Middle frontal gyrus (tissue), 1 donor: ENCODE measurements around the gene CCNL2.
"Not testable (repeated sequence)": the region's sequence is repeated elsewhere in the genome, so short reads cannot be mapped to it uniquely, and the experiment has no call there.

Source experiments
- DNase-seq: peaks from one replicate; pipeline ENCODE4 v3.0.0-alpha.2; 2015; ENCODE audit warnings: low spot score; ENCODE audit errors: extremely low spot score

CCNL2 gene

GRCh38 chr1:1399872-1400575 lies 889 bp upstream of the CCNL2 start:
- no peak for DNase-seq

DNA sequence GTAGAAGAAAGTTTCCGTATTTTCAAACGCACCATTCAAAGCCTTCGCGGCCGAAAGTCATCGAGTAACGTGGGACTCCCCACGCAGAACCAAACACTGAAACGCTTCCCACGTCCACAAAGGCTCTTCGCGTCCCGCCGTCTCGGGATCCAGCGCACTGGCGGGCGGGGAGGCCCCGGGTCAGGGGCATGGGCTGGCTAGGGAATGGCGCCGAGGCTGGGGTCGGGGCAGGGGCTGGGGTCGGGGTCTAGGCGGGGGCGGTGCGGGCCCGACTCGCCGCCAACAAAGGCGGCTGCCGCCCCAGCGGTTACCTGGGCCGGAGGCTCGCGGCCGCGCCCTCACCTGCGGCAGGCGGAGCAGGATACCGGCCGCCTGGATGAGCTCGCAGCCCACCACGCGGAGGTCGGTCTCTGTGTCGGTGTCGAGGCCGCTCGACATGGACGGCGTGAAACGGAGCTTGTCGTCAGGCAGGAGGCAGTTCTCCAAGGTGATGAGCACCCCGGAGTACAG lies 403 bp downstream of the CCNL2 start:
- DNase-seq: no peak

- DNase-seq: no peak
Observed at GRCh38 chr1:1397839-1398523, 1.2 kb downstream of the CCNL2 start.

DNA sequence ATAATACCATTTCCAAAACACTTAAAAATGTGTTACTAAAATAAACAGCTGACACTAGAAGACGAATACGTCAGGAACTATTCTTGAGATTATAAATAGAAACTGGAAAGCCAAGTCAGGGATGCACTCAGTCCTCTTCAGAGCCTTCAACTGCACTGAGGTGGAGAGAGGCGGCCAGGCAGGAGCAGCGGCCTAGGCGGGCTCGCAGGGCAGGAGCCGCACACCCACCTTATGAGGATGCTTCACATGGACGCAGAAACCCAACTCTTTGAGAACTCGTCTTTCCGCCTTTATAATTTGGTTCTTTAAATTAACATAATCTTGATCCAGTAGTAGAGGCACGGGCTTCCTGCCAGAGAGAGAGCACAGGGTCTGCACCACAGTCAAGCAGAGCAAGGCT lies 4.0 kb downstream of the CCNL2 start:
- DNase-seq: no peak

DNA sequence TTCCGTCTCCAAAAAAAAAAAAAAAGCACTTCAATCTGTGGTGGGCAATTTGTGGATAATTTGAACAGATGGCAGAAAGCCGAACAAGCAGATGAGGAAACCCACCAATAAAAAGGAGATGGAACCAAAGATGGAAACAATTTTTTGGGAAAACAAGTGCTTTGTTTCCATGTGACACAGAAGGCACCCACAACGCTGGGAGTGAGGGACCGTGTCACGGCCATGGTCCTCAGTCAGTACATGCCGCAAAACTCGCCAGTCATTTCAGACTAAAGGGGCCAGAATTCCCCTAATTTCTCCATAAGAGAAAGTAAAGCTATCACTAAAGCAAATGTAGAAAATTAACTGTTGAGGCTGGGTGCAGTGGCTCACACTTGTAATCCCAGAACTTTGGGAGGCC lies 5.0 kb downstream of the CCNL2 start:
- no peak for DNase-seq

- no peak for DNase-seq
Observed at GRCh38 chr1:1393428-1393827, 5.7 kb downstream of the CCNL2 start.

DNA sequence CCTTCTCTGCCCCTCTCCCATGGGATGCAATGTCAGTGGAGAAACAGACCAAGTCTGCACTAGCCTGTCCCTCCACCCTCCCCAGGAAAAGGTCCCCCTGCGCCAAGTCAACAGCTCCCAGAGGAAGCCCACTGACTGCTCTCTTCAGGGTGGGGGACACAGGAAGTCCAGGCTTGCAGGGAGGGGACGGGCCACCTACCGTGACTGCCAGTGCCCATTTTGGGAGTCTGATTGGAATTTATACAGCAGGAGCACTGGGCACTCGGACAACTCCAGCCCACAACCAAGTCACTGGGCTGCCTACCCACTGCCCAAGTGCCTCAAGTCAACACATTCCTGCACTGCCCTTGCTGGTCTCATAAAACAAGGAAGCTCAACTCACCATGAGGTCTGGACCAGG lies 6.1 kb downstream of the CCNL2 start:
- no peak for DNase-seq

- DNase-seq: no peak
Observed at GRCh38 chr1:1391225-1391624, 7.9 kb downstream of the CCNL2 start.

GRCh38 chr1:1390675-1391074 lies 8.5 kb downstream of the CCNL2 start:
- no peak for DNase-seq

GRCh38 chr1:1388078-1388472 lies 11.1 kb downstream of the CCNL2 start:
- DNase-seq: no peak

- DNase-seq: no peak
Observed at GRCh38 chr1:1387098-1388077, 11.7 kb downstream of the CCNL2 start.

GRCh38 chr1:1385931-1386330 lies 13.2 kb downstream of the CCNL2 start:
- no peak for DNase-seq

- not testable (repeated sequence) for DNase-seq
Observed at GRCh38 chr1:1385339-1385738, 13.8 kb downstream of the CCNL2 start.

GRCh38 chr1:1381294-1381693 lies 17.8 kb downstream of the CCNL2 start:
- no peak for DNase-seq

DNA sequence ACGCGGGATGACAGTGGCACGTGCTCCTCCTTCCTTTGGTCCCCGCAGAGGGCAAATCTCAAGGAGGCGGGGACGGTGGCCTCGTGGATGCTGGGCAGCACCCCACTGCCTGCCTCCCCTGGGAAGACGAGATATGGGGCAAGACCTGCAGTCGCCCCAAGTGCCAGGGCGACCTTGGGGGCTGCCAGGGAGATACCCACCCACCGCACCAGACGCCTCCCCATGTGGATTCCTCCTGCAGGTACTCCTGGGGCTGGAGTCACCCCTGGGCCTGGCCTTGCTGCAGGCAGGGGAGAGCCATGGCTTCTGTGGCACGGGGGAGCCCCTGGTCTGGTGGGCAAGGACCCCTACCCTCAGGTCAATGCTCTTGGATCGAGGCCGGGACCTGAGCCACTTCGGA lies 18.3 kb downstream of the CCNL2 start:
- DNase-seq: no peak

GRCh38 chr1:1377540-1378205 lies 21.5 kb downstream of the CCNL2 start:
- DNase-seq: no peak

GRCh38 chr1:1376551-1377226 lies 22.4 kb downstream of the CCNL2 start:
- no peak for DNase-seq

DNA sequence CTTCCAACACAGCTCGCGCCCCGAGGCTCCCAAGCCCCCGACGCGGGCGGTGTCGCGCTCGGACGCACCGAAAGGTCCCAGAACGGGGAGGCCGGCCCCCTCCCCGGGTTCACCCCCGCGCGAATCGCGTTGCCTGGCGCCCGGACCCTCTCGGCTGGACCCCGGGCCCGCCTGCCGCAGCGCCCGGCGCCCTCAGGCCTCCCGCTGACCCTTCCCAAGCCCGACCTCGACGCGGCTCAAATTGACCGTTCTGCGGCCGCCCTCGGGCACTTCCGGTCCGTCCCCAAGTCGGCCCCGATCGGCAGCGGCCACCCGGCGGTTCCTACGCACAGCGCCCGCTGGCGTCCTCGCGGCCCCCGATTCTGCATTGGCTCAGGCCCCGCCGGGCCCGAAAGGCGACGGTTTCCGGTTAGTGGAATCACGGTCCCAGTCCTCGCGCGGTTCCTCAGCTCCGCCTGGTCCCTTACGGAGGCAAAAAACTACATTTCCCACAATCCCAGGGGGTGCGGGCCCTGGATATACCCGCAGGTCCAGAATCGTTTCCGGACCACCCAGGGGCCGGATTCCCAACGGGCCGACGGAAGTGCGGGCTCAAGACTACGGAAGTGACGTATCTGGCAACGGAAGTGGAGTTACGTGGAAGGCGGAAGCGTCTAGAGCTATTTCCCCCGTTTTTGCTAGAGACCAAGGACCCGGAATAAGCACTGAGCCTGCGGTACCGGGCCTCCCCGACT lies 24.0 kb downstream of the CCNL2 start, which contains the start of gene AURKAIP1:
AURKAIP1 (minus strand) TSS at position 279 of the 734 bp plus-strand sequence. CDS start 451 bp downstream, outside the sequence.
- peak; percentile 100 for DNase-seq

DNA sequence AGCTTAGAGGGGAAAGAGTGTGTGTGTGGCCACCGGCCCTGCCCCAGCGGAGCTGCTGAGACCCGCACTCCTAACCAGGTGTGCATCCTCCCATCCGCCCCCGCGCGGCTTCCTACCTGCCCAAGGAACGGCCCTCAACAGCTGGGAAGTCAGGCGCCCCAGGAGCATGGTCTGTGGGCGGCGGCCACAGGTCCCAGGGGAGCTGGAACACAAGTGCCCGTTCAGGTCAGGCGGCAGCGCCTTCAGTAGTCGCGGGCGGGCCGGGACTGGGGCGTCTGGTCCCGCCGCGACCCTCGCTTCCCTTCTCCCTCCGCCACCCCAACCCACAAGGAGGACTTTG lies 24.6 kb downstream of the CCNL2 start:
- DNase-seq: no peak
